Measurements from ENCODE around the gene MAST3. TPM values are rescaled to one million over a fixed set of nuclear protein-coding genes. Genes with fewer than 3 reads are reported as not detected.

MAST3 gene
- total and polyA plus RNA-seq, 2 of the 8 experiments (the other 6 are each of a cell fraction or from before 2014, with no cell fraction given), result 3.4 to 9.0 TPM

DNA sequence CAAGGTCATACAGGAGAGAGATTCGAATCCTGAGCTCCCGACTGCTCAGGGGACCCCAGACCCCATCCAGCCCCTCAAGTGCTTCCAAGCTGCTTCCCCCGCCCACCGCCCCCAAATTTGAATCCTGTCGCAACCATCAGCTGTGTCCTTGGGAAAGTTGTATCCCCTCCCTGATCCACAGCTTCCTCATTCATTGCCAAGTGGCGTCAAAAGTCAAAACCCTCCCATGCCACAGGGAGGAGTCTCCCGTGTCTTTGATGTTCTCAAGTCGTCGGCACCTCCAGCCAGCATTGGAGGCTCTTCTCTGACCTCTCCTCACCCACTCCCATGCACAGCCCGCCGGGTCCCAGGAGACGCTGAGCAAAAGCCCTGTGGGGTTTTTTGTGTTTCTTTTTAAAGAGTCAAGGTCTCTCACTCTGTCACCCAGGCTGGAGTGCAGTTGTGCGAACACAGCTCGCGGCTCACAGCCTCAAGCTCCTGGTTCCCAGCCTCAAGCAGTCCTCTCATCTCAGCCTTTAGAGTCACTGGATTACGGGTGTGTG lies 73.2 kb downstream of the MAST3 start (continued):
- TF ChIP-seq CTCF (IDR thresholded peaks at IDR 0.05; ENCODE audit: control extremely low read depth in 1 of 3, insufficient read depth in 1 of 3, low read depth in 1 of 3, low read length in 3 of 3) (no peak), RAD21 (IDR thresholded peaks at IDR 0.05 in 1 of 2, conservative IDR thresholded peaks at IDR 0.05 in 1 of 2; ENCODE audit: low read depth in 2 of 2, low read length in 2 of 2) (no peak), SAP30 (IDR thresholded peaks at IDR 0.05; ENCODE audit: insufficient read depth, insufficient replicate concordance, low read length) (no peak)

Measured in H1 (cell line).